Heart left ventricle (tissue), 16 donors: ENCODE data around the gene CCNB2. TPM values are rescaled to one million over a fixed set of nuclear protein-coding genes. Genes with fewer than 3 reads are reported as not detected.

ENCODE experiments used
- ATAC-seq, 4 donors: fragments of 200-7000 bp; cut with Tn5 transposase; one replicate each; pipeline ENCODE4 v1.9.1; 2020 to 2022; ENCODE audit warnings: moderate library complexity in 4 of 4, mild to moderate bottlenecking in 3 of 4, moderate number of reproducible peaks in 1 of 4
- DNase-seq, 5 donors: peaks; one replicate each; pipeline ENCODE4 v3.0.0-alpha.2; 2020
- H3K27ac ChIP-seq, 12 donors: fragments of 200-600 bp; sonication (generic) in 4 of 12; one replicate each; pipeline versions ENCODE4 v1.5.0 to v1.8.0; 2016 to 2022; ENCODE audit warnings: mild to moderate bottlenecking in 2 of 12
- H3K27me3 ChIP-seq, 9 donors: fragments of 200-600 bp; sonication (generic) in 2 of 9; one replicate each; pipeline versions ENCODE4 v1.5.1 to v1.8.0; 2016 to 2022; ENCODE audit warnings: mild to moderate bottlenecking in 3 of 9
- H3K36me3 ChIP-seq, 9 donors: fragments of 200-600 bp; sonication (generic) in 2 of 9; one replicate each; pipeline versions ENCODE4 v1.5.0 to v1.8.0; 2018 to 2022; ENCODE audit warnings: mild to moderate bottlenecking in 2 of 9
- H3K4me1 ChIP-seq, 12 donors: fragments of 200-600 bp; sonication (generic) in 4 of 12; one replicate each; pipeline versions ENCODE4 v1.5.0 to v1.8.0; 2016 to 2022; ENCODE audit warnings: mild to moderate bottlenecking in 3 of 12
- H3K4me3 ChIP-seq, 12 donors: fragments of 200-600 bp; sonication (generic) in 4 of 12; one replicate each; pipeline versions ENCODE4 v1.5.0 to v1.8.0; 2017 to 2022; ENCODE audit warnings: mild to moderate bottlenecking in 9 of 12, moderate library complexity in 4 of 12
- H3K9me3 ChIP-seq, 12 donors: fragments of 200-600 bp; sonication (generic) in 4 of 12; one replicate each; pipeline versions ENCODE4 v1.5.0 to v1.8.0; 2016 to 2022; ENCODE audit warnings: mild to moderate bottlenecking in 1 of 12
- CTCF ChIP-seq, 12 donors: fragments of 200-600 bp; sonication (generic) in 4 of 12; IDR thresholded peaks; one replicate each; pipeline versions ENCODE4 v1.5.0 to v1.8.0; 2018 to 2022; ENCODE audit warnings: antibody characterized with exemption in 12 of 12, mild to moderate bottlenecking in 5 of 12
- POLR2A ChIP-seq, 2 donors: fragments of 450-650 bp; IDR thresholded peaks; one replicate each; pipeline ENCODE4 v1.6.1; 2017; ENCODE audit warnings: antibody characterized with exemption in 2 of 2, mild to moderate bottlenecking in 2 of 2, moderate library complexity in 2 of 2
- WGBS, 4 donors: extraction: QIAGEN DNeasy Blood & Tissue Kit in 2 of 4; methylation state at CpG; one replicate each; pipeline versions ENCODE4 v1.1.5 to v1.1.7; 2013 to 2018; 5-methylcytosine and 5-hydroxymethylcytosine counted together
- intact Hi-C, 10 donors: fragments of 100-400 bp; cut with DNase I; formaldehyde crosslinking; loops; one replicate each; pipeline versions ENCODE4 v1.11.1 to v1.14.2; 2022
- polyA plus RNA-seq, 2 donors: library from polyadenylated mRNA; stranded (reverse); fragments of 200-250 nt; gene quantifications; one replicate each; pipeline ENCODE4 v1.2.3, GENCODE V29; 2013
- total RNA-seq, 9 donors: library from RNA; depleted of rRNA in 2 of 9; stranded (reverse); fragments of >200 nt in 2 of 9; fragmentation: NEBNext Ultra II Directional in 3 of 9; extraction: Animal tissue kit (Norgen Biotek cat#: 25700) in 3 of 9; gene quantifications; one replicate each; pipeline versions ENCODE4 v1.1.0 to v1.2.4, GENCODE V29; 2016 to 2023
- donor health status: ischemic (EF 13 %, LVEDD 7.1; RV severe dilation, severe dysfunction).
- donor health status: healthy with polysubstance abuse.
- donor health status: DM: no; HTN: yes; CAD: no.
- donor health status: DM: no; HTN: no; CAD: no.
- donor health status: ischemic (EF 25% LVEDD 6.9; RV normal size, moderate dysfunction).
- donor health status: ischemic (EF 25% LVEDD 5.7; RV mildly dilated, moderate dysfunction).
- donor health status: healthy.
- donor health status: DM: yes; HTN: yes; CAD: no.
- donor health status: ischemic (EF 35%, LVEDD 5.7; RV mildly dilated, moderate dysfunction).
- donor health status: nonischemic (EF 11% LVEDD 7.7; RV severe dilation, severe dysfunction).
- donor health status: DM: yes; HTN: yes; CAD: no.
- donor health status: PGD.
- donor health status: ischemic (EF 29% LVEDD 5.4; RV normal size, mild dysfunction).
- donor health status: nonischemic (EF 23%, LVEDD 6.1; RV moderate dilation, normal function).

Gene CCNB2
- total and polyA plus RNA-seq, 11 donors = 0.18 to 6.3 (median 0.55) TPM; not detected in 3

DNA sequence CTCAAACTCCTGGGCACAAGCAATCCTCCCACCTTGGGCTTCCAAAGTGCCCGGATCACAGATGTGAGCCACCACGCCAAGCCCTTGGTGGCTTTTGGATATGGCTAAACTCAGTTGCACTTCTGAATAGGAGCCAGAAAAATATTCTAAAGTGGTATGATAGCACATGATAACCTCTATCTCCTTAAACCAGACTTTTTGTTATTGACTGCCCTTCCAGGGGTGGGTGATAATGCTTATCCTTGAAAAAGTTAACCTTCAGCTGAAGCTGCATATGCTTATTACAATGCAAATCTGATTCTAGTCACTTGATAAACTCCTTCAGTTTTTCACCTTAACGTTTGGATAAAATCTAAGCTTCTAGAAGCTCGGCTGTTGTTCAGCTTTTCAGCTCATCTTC, 6.3 kb downstream of the CCNB2 start:
- Histone ChIP-seq H3K4me3 (no peak overlapping the region), H3K36me3 (peaks cover 0 to 35% (median 0%) of the 10 kb centered on the region in 9 donors), H3K4me1 (no peaks in the 10 kb centered on the region), H3K27me3 (no peaks in the 10 kb centered on the region), H3K27ac (no peak overlapping the region), H3K9me3 (no peaks in the 10 kb centered on the region)
- 85 to 91% (median 87%) methylated on average over 4 of the region's 4 CpGs for WGBS, 4 donors
- no peak for TF ChIP-seq CTCF (IDR thresholded peaks at IDR 0.05)
- TF ChIP-seq POLR2A (IDR thresholded peaks at IDR 0.05) = no peak
- no peak for ATAC-seq
- intact Hi-C loops = no loop called here
- no peak for DNase-seq

- WGBS, 4 donors = 81 to 92% (median 84%) methylated on average over 2 of the region's 2 CpGs
- H3K27ac ChIP-seq = no peak overlapping the region
- H3K4me1 ChIP-seq = no peaks in the 10 kb centered on the region
- no peak for TF ChIP-seq POLR2A (IDR thresholded peaks at IDR 0.05)
- TF ChIP-seq CTCF (IDR thresholded peaks at IDR 0.05) = no peak
- intact Hi-C loops = no loop called here
- H3K4me3 ChIP-seq = no peak overlapping the region
- no peak for ATAC-seq
- H3K27me3 ChIP-seq = no peaks in the 10 kb centered on the region
- H3K36me3 ChIP-seq = peaks cover 0 to 54% (median 0%) of the 10 kb centered on the region in 9 donors
- H3K9me3 ChIP-seq = no peaks in the 10 kb centered on the region
- no peak for DNase-seq
Observed at GRCh38 chr15:59115047-59115446, 10.1 kb downstream of the CCNB2 start.

DNA sequence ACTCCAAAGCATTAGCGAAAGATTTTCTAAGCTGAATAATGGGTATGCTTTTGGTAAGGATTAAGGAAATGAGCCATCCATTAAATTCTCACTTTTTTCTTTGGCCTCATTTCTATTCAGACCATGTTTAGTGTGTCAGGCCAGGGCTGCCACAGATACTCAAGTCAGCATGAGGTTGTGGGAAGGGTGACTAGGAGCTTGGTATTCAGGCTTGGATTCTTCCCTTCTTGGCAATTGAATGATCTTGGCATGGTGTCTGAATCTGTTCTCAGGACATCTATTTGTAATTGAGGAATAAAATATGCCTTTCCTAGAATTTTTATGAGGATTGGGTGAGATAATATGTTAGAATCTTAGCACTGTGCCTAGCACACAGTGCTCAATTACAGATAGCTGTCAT, 11.2 kb downstream of the CCNB2 start:
- no peak overlapping the region for H3K4me3 ChIP-seq
- no peaks in the 10 kb centered on the region for H3K4me1 ChIP-seq
- no peak for ATAC-seq
- H3K9me3 ChIP-seq = no peaks in the 10 kb centered on the region
- intact Hi-C loops = no loop called here
- 90 to 100% (median 97%) methylated on average over 1 of the region's 1 CpG for WGBS, 4 donors
- TF ChIP-seq CTCF (IDR thresholded peaks at IDR 0.05) = no peak
- no peak for TF ChIP-seq POLR2A (IDR thresholded peaks at IDR 0.05)
- DNase-seq = no peak
- peaks cover 0 to 47% (median 0%) of the 10 kb centered on the region in 9 donors for H3K36me3 ChIP-seq
- no peaks in the 10 kb centered on the region for H3K27me3 ChIP-seq
- H3K27ac ChIP-seq = no peak overlapping the region

- H3K36me3 ChIP-seq = peaks cover 0 to 47% (median 0%) of the 10 kb centered on the region in 9 donors
- intact Hi-C loops = no loop called here
- no peaks in the 10 kb centered on the region for H3K4me1 ChIP-seq
- DNase-seq (no peak), ATAC-seq (no peak)
- no peaks in the 10 kb centered on the region for H3K27me3 ChIP-seq
- H3K27ac ChIP-seq = no peak overlapping the region
- H3K9me3 ChIP-seq = no peaks in the 10 kb centered on the region
- WGBS, 4 donors = 95 to 99% (median 97%) methylated on average over 6 of the region's 6 CpGs
- no peak for TF ChIP-seq POLR2A (IDR thresholded peaks at IDR 0.05)
- TF ChIP-seq CTCF (IDR thresholded peaks at IDR 0.05) = no peak
- no peak overlapping the region for H3K4me3 ChIP-seq
Observed at GRCh38 chr15:59116771-59117170, 11.8 kb downstream of the CCNB2 start.
